SU-DHL-6 (cell line): ENCODE data around the gene CHCHD10.

Experiments used
- H2AFZ ChIP-seq: fragments of 200-600 bp; sonication (generic); 2 replicates; pipeline ENCODE4 v1.6.1; 2014; ENCODE audit warnings: low read depth, mild to moderate bottlenecking, moderate library complexity, mixed read lengths, antibody characterized with exemption, low read length; ENCODE audit not compliant: severe bottlenecking
- H3F3A ChIP-seq: fragments of 200-600 bp; shearing (Covaris generic); 2 replicates; pipeline ENCODE4 v1.6.0; 2016; ENCODE audit warnings: antibody characterized with exemption, mild to moderate bottlenecking; ENCODE audit not compliant: insufficient read depth
- H3K27ac ChIP-seq: fragments of 200-600 bp; sonication (generic); 2 replicates; pipeline ENCODE4 v1.5.1; 2016; ENCODE audit warnings: low read depth, mild to moderate bottlenecking, low read length, moderate library complexity, mixed read lengths
- H3K27me3 ChIP-seq: fragments of 200-600 bp; sonication (generic), shearing (Covaris generic); 2 replicates; pipeline ENCODE4 v1.6.0; 2014; ENCODE audit warnings: mild to moderate bottlenecking, low read length
- H3K36me3 ChIP-seq: fragments of 200-600 bp; sonication (generic); 2 replicates; pipeline ENCODE4 v1.6.1; 2014; ENCODE audit warnings: mild to moderate bottlenecking, low read length, mixed read lengths
- H3K4me2 ChIP-seq: fragments of 300-600, 200-600 bp; shearing (Covaris generic), sonication (generic); 2 replicates; pipeline ENCODE4 v1.6.0; 2014; ENCODE audit warnings: low read length, low read depth, mild to moderate bottlenecking; ENCODE audit not compliant: poor library complexity, severe bottlenecking
- H3K4me3 ChIP-seq: fragments of 200-600 bp; sonication (generic); 2 replicates; pipeline ENCODE4 v1.5.1; 2014; ENCODE audit warnings: antibody characterized with exemption, low read length, mild to moderate bottlenecking, mixed read lengths; ENCODE audit not compliant: insufficient read depth, poor library complexity, severe bottlenecking
- H3K79me2 ChIP-seq: fragments of 200-600 bp; sonication (generic); 2 replicates; pipeline ENCODE4 v1.6.1; 2014; ENCODE audit warnings: mild to moderate bottlenecking, low read length, moderate library complexity; ENCODE audit not compliant: insufficient read depth
- H3K9ac ChIP-seq: fragments of 200-600 bp; sonication (generic); 2 replicates; pipeline ENCODE4 v1.7.0; 2014; ENCODE audit warnings: mild to moderate bottlenecking, low read length
- H3K9me2 ChIP-seq: fragments of 200-600 bp; sonication (generic); replicated peaks from 2 replicates; pipeline ENCODE4 v1.6.1; 2014; ENCODE audit warnings: low read length; ENCODE audit not compliant: insufficient read depth
- H3K9me3 ChIP-seq: fragments of 200-600 bp; sonication (generic); 2 replicates; pipeline ENCODE4 v1.6.1; 2014; ENCODE audit warnings: low read length, mixed read lengths; ENCODE audit not compliant: insufficient read depth
- H4K20me1 ChIP-seq: fragments of 200-600 bp; sonication (generic); 2 replicates; pipeline ENCODE4 v1.6.1; 2014; ENCODE audit warnings: low read depth, mild to moderate bottlenecking, antibody characterized with exemption, low read length, moderate library complexity, mixed read lengths
- EZH2phosphoT487 ChIP-seq: fragments of 200-600 bp; sonication (generic), shearing (Covaris generic); conservative IDR thresholded peaks from 2 replicates; pipeline ENCODE4 v1.6.1; 2018; ENCODE audit warnings: mild to moderate bottlenecking, antibody characterized with exemption, low read length, moderate library complexity, mixed read lengths
- TF ChIP-seq, protein P1 (sequence below): fragments of 200-600 bp; sonication (generic); IDR thresholded peaks from one replicate; pipeline ENCODE4 v1.5.1; 2017; ENCODE audit warnings: antibody characterized with exemption, mild to moderate bottlenecking, low read length, moderate library complexity; ENCODE audit not compliant: insufficient read depth, poor library complexity, severe bottlenecking

The CHCHD10 gene

DNA sequence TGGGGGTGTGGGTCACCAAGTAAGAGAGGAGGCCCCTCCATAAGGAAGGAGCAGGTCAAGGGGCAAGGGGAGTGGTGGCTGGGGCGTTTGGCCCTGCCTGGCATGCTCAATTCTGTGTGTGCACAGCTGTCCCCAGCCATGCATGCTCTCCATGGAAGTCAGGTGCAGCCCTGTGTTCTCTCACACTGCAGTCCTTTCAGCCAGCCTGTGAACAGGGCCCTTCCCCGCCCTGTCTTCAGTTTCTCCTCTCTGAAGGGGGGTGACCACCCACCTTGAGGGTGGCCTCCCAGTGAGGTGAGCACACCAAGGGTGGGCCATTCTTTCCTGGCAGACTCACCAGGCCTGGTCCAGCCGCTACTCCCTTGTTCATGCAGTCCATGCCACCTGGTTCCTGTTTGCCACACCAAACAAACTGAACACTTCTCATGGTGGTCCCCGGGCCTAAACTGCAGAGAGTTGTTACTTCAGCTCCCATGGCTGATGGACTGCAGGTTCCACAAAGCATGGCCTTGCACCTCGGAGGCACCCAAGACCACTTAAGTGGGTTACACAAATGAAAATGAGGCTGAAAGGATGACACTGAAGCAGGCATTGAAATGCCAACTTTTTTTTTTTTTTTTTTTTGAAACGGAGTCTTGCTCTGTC, 1.7 kb upstream of the CHCHD10 start:
- H4K20me1 ChIP-seq: no peaks in the 10 kb centered on the region
- H3K4me2 ChIP-seq: no peak overlapping the region
- peaks cover 12% of the 10 kb centered on the region for H3F3A ChIP-seq
- no peak for TF ChIP-seq EZH2phosphoT487
- TF ChIP-seq, protein P1, sequence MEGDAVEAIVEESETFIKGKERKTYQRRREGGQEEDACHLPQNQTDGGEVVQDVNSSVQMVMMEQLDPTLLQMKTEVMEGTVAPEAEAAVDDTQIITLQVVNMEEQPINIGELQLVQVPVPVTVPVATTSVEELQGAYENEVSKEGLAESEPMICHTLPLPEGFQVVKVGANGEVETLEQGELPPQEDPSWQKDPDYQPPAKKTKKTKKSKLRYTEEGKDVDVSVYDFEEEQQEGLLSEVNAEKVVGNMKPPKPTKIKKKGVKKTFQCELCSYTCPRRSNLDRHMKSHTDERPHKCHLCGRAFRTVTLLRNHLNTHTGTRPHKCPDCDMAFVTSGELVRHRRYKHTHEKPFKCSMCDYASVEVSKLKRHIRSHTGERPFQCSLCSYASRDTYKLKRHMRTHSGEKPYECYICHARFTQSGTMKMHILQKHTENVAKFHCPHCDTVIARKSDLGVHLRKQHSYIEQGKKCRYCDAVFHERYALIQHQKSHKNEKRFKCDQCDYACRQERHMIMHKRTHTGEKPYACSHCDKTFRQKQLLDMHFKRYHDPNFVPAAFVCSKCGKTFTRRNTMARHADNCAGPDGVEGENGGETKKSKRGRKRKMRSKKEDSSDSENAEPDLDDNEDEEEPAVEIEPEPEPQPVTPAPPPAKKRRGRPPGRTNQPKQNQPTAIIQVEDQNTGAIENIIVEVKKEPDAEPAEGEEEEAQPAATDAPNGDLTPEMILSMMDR: no peak
- no peaks in the 10 kb centered on the region for H3K36me3 ChIP-seq
- no peak overlapping the region for H3K4me3 ChIP-seq
- no peaks in the 10 kb centered on the region for H3K9me2 ChIP-seq
- peaks cover 5% of the 10 kb centered on the region; the same call in 1 of the 2 replicates for H3K79me2 ChIP-seq
- no peak overlapping the region for H3K27ac ChIP-seq
- H3K9me3 ChIP-seq: no peaks in the 10 kb centered on the region
- no peaks in the 10 kb centered on the region for H3K27me3 ChIP-seq
- no peak overlapping the region for H3K9ac ChIP-seq
- no peak overlapping the region for H2AFZ ChIP-seq

DNA sequence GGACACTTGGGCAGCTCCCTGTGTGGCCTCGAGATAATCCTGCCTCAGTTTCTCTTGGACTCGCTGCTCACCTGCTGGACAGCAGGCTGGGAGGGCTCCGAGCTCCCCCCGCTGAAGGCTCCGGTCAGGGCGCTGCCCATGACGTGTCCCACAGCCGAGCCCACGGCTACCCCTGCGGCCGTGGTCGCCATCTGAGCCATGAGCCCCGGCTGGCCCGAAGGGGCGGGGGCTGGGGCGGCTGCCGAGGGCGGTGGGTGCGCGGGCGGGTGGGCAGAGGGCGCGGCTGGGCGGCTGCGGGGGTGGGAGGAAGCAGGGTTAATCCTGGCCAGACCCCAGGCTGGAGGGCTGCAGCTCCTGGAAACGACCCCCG, 484 bp downstream of the CHCHD10 start:
- H3F3A ChIP-seq: peaks cover 8% of the 10 kb centered on the region; the same call in 1 of the 2 replicates
- peaks cover 5% of the 10 kb centered on the region; the same call in 1 of the 2 replicates for H3K79me2 ChIP-seq
- no peaks in the 10 kb centered on the region for H3K9me3 ChIP-seq
- H3K27me3 ChIP-seq: no peaks in the 10 kb centered on the region
- H3K9ac ChIP-seq: peak overlapping the region; percentile 72
- peak overlapping the region; percentile 69 for H3K4me3 ChIP-seq
- H3K9me2 ChIP-seq: no peaks in the 10 kb centered on the region
- H3K36me3 ChIP-seq: no peaks in the 10 kb centered on the region
- peak overlapping the region; percentile 53 for H3K27ac ChIP-seq
- no peaks in the 10 kb centered on the region for H4K20me1 ChIP-seq
- H2AFZ ChIP-seq: no peak overlapping the region
- TF ChIP-seq EZH2phosphoT487: no peak
- TF ChIP-seq, protein P1: no peak
- H3K4me2 ChIP-seq: peak overlapping the region; percentile 65

DNA sequence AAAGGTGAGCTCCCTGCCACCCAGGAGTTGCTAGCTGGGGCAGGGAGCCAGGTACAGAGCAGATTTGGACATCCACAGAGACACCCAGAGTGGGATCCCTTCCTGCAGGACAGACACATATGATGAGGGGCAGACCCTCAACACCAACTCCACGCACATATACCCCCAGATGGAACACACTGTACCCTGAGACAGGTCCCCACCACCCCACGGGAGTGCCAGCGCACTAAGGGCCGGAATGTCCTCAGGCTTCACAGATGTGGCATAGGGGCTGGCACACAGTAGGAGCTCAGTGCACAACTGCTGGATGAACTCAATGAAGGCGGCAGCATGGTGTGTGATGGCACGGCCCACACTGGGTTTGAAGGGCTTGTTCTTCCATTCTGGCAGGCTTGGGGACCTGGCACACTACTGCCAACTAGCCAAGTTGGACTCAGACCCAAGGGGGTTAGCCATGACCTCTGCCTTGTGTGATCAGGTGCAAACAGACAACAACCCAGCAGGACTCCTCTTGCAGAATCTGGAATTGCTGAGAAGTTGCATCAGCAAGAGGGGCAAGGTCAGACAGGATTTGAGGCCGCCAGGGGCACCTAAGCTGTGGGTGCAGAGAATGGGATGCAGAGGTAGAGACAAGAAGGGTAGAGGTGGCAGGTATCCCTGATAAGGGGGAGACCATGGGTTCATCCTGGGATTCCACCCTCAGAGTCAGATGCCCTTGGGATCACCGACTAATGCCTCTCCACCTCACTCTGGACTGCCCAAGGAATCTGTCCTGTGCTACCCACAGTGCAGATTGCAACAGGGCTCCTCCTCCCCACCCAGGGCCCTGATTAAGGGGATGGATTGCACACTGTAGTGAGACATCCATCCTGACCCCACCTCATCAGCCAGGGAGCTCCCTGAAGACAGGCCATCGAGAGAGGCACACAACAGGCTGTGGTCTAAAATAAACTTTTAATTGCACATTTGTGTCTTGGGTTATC, 2.6 kb downstream of the CHCHD10 start:
- peaks cover 5% of the 10 kb centered on the region; the same call in 1 of the 2 replicates for H3K79me2 ChIP-seq
- TF ChIP-seq, protein P1: no peak
- no peak for TF ChIP-seq EZH2phosphoT487
- peak overlapping the region; percentile 65 for H3K4me2 ChIP-seq
- H3K27me3 ChIP-seq: no peaks in the 10 kb centered on the region
- H3K9ac ChIP-seq: peak overlapping the region; percentile 21; the same call in 1 of the 2 replicates
- H4K20me1 ChIP-seq: no peaks in the 10 kb centered on the region
- peak overlapping the region; percentile 46 for H3K27ac ChIP-seq
- no peaks in the 10 kb centered on the region for H3K9me3 ChIP-seq
- no peak overlapping the region for H3K4me3 ChIP-seq
- H3K36me3 ChIP-seq: no peaks in the 10 kb centered on the region
- H2AFZ ChIP-seq: no peak overlapping the region
- H3F3A ChIP-seq: peaks cover 9% of the 10 kb centered on the region; the same call in 1 of the 2 replicates
- H3K9me2 ChIP-seq: no peaks in the 10 kb centered on the region
